Measurements from ENCODE around the gene ZNF563. TPM values are rescaled to one million over a fixed set of nuclear protein-coding genes. Genes with fewer than 3 reads are reported as not detected.

Gene ZNF563
- total and polyA plus RNA-seq, 2 donors (not counting 1 experiment from before 2014, with no cell fraction given), result 1.5 to 7.3 TPM

DNA sequence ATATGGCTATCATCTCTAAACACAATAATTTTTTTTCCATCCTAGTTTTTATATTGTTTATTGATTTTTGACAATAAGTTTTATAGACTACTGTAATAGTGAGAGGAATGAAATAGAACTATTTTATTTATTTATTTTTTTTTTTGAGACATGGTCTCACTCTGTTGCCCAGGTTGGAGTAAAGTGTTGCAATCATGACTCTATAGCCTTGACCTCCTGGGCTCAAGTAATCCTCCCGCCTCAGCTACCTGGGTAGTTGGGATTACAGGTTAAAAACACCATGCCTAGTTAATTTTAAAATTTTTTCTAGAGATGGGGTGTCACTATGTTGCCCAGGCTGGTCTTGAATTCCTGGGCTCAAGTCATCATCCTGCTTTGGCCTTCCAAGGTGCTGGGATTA lies 40.6 kb upstream of the ZNF563 start:
- H3K4me1 Mint-ChIP-seq, result no peaks in the 10 kb centered on the region
- Histone ChIP-seq H3K9me3 (ENCODE audit: control extremely low read depth in 1 of 3, control insufficient read depth in 2 of 3, insufficient read depth in 1 of 3, low read length in 2 of 3) (peaks cover 0 to 14% (median 13%) of the 10 kb centered on the region in 3 donors), H3K27ac (ENCODE audit: low read length in 2 of 2) (no peak overlapping the region), H2AFZ (ENCODE audit: insufficient read depth, low read depth, low read length, poor library complexity, severe bottlenecking) (no peak overlapping the region), H3K4me1 (ENCODE audit: control insufficient read depth in 2 of 2, insufficient read depth in 2 of 2, low read length in 2 of 2) (no peaks in the 10 kb centered on the region), H3K4me3 (ENCODE audit: control extremely low read depth in 1 of 5, extremely low read depth in 1 of 5, insufficient read depth in 1 of 5, low read depth in 2 of 5, low read length in 4 of 5) (no peak overlapping the region), H3K27me3 (replicated peaks in 1 of 4; ENCODE audit: control extremely low read depth in 1 of 4, control insufficient read depth in 3 of 4, insufficient read depth in 4 of 4, low read length in 3 of 4) (no peaks in the 10 kb centered on the region), H4K20me1 (ENCODE audit: control insufficient read depth, insufficient read depth, low read length, poor library complexity, severe bottlenecking) (no peaks in the 10 kb centered on the region), H3K79me2 (ENCODE audit: control insufficient read depth, insufficient read depth, low read length) (no peaks in the 10 kb centered on the region), H3K4me2 (replicated peaks; ENCODE audit: low read depth, low read length, poor library complexity, severe bottlenecking) (no peak overlapping the region), H3K9ac (ENCODE audit: low read length) (no peak overlapping the region), H3K36me3 (replicated peaks in 1 of 2; ENCODE audit: control extremely low read depth in 1 of 2, control insufficient read depth in 1 of 2, extremely low read depth in 1 of 2, insufficient read depth in 2 of 2, low read length in 1 of 2) (no peaks in the 10 kb centered on the region)
- DNase-seq, result no peak
- intact Hi-C loops (cut with micrococcal nuclease), result no loop called here
- H3K4me3 Mint-ChIP-seq, result no peak overlapping the region
- no peak for TF ChIP-seq EZH2 (IDR thresholded peaks at IDR 0.05; ENCODE audit: borderline replicate concordance, insufficient read depth, low read depth, low read length, poor library complexity, severe bottlenecking)
- TF ChIP-seq CTCF (IDR thresholded peaks at IDR 0.05), result no peak
- peaks cover 11% of the 10 kb centered on the region for H3K9me3 Mint-ChIP-seq (ENCODE audit: insufficient read depth)
- CTCF ChIA-PET, result no interaction called here
- no peak for ATAC-seq (ENCODE audit: low read depth)
- WGBS (ENCODE audit: insufficient coverage), result 100% methylated on average over 1 of the region's 1 CpG
- H3K27ac Mint-ChIP-seq, result no peak overlapping the region
- POLR2A ChIA-PET, result no interaction called here
- no peaks in the 10 kb centered on the region for H3K27me3 Mint-ChIP-seq

DNA sequence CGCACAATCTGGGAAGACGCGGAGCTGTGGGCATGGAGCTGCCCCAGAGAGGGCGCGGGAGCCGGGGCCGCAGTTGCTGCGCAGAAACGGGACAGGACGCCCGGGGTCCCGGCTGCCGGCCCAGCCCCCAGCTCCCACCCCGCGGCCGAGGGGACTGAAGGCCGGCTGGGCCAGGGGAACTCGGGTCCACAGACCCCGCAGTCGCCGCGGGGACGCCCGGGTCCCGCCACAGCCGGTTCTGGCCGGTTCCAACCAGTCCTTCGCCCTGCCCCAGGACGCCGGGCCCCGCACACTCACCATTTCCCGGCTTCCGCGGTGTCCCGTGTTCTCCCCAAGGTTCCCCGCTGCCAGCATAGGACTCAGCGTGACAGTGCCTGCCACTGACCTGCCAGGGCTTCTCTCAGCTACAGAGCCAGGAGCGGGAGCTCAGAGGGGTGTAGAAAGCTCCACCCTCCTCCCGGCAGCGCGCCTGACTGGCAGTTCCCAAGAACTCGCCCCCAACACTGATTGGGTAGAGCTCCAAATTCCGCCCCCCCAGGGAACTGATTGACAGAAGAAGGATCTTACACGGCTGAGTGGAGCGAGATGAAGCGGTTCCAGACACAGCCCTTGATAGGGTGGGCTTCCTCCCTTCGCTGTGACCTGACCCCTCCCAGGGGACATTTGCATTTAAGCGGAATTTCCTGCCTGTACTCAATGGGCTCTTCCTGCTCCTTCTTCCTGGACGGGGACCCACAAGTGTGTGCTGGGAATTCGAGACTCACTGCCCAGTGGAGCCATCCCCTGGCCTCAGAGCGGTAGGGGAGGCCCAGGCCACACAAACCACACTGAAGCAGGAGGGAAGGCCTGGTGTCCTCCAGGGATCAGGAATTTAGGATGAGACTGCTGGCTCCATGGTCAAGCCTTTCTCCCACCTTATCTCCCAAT lies 32.1 kb upstream of the ZNF563 start, which contains the start of gene ZNF442:
Gene ZNF442, minus strand, starts transcription at position 448 of the 927 bp plus-strand sequence. CDS start 2,052 bp downstream, outside the sequence.
- peak within 1 kb of the TSS; percentile 95 for H2AFZ ChIP-seq (ENCODE audit: insufficient read depth, low read depth, low read length, poor library complexity, severe bottlenecking)
- intact Hi-C loops (cut with micrococcal nuclease), result loop anchor here (1.0 kb wide), 4 partner anchors 32 to 76 kb away; partner anchors contain the start of genes ZNF44, ZNF443, ZNF563 and ZNF799

More for the DNA sequence above, 32.1 kb upstream of the ZNF563 start, which contains the start of gene ZNF442:
- ChIA-PET POLR2A (interaction anchor here (0.6 to 1.8 kb wide), 6 partner anchors 15 to 380 kb away, joined by 3 to 10 read pairs (median 6); partner anchors contain the start of genes ZNF136, ZNF44, ZNF443 and ZNF563), CTCF (interaction anchor here (0.6 to 1.1 kb wide), 6 partner anchors 32 to 1748 kb away, joined by 3 to 4 read pairs (median 4); partner anchors contain the start of gene ZNF491)
- no peaks in the 10 kb centered on the region for H3K27me3 ChIP-seq (replicated peaks in 1 of 4; ENCODE audit: control extremely low read depth in 1 of 4, control insufficient read depth in 3 of 4, insufficient read depth in 4 of 4, low read length in 3 of 4)
- H3K79me2 ChIP-seq (ENCODE audit: control insufficient read depth, insufficient read depth, low read length), result no peaks in the 10 kb centered on the region
- ATAC-seq (ENCODE audit: low read depth), result peak; percentile 97
- Mint-ChIP-seq H3K9me3 (ENCODE audit: insufficient read depth) (no peaks in the 10 kb centered on the region), H3K27me3 (no peaks in the 10 kb centered on the region), H3K4me1 (peaks cover 27% of the 10 kb centered on the region), H3K4me3 (peak within 1 kb of the TSS; percentile 98), H3K27ac (peak within 1 kb of the TSS; percentile 93)
- H3K9me3 ChIP-seq (ENCODE audit: control extremely low read depth in 1 of 3, control insufficient read depth in 2 of 3, insufficient read depth in 1 of 3, low read length in 2 of 3), result peaks cover 0 to 4% (median 0%) of the 10 kb centered on the region in 3 donors
- peak within 1 kb of the TSS; percentile 83 for H3K9ac ChIP-seq (ENCODE audit: low read length)
- WGBS (ENCODE audit: insufficient coverage), result 2% methylated on average over 51 of the region's 51 CpGs
- H4K20me1 ChIP-seq (ENCODE audit: control insufficient read depth, insufficient read depth, low read length, poor library complexity, severe bottlenecking), result no peaks in the 10 kb centered on the region
- peak within 1 kb of the TSS; percentile 49 to 67 for H3K27ac ChIP-seq (ENCODE audit: low read length in 2 of 2)
- H3K4me2 ChIP-seq (replicated peaks; ENCODE audit: low read depth, low read length, poor library complexity, severe bottlenecking), result peak within 1 kb of the TSS; percentile 87
- DNase-seq, result peak; percentile 86
- TF ChIP-seq CTCF (IDR thresholded peaks at IDR 0.05) (peak; percentile 24), EZH2 (IDR thresholded peaks at IDR 0.05; ENCODE audit: borderline replicate concordance, insufficient read depth, low read depth, low read length, poor library complexity, severe bottlenecking) (no peak)
- no peaks in the 10 kb centered on the region for H3K36me3 ChIP-seq (replicated peaks in 1 of 2; ENCODE audit: control extremely low read depth in 1 of 2, control insufficient read depth in 1 of 2, extremely low read depth in 1 of 2, insufficient read depth in 2 of 2, low read length in 1 of 2)
- peaks cover 7 to 16% of the 10 kb centered on the region in 2 donors for H3K4me1 ChIP-seq (ENCODE audit: control insufficient read depth in 2 of 2, insufficient read depth in 2 of 2, low read length in 2 of 2)
- peak within 1 kb of the TSS; percentile 24 to 85 (median 82) for H3K4me3 ChIP-seq (ENCODE audit: control extremely low read depth in 1 of 5, extremely low read depth in 1 of 5, insufficient read depth in 1 of 5, low read depth in 2 of 5, low read length in 4 of 5)

Measured in B cell (primary cell).